Measurements from ENCODE around the gene CRIM1. TPM values are rescaled to one million over a fixed set of nuclear protein-coding genes. Genes with fewer than 3 reads are reported as not detected.

Gene CRIM1
- total and polyA plus RNA-seq, 12 donors = 14.1 to 83.6 (median 54.8) TPM

- no peak for TF ChIP-seq CTCF (IDR thresholded peaks at IDR 0.05)
- whole genome bisulfite sequencing, 2 donors = 65 to 66% methylated on average over 8 of the region's 8 CpGs
- intact Hi-C loops (cut with DNase I) = loop anchor here in 1 of 10 donors (5.0 kb wide), 1 partner anchor 59 kb away; the partner anchor contains the start of gene CRIM1
- Histone ChIP-seq H3K27me3 (no peaks in the 10 kb centered on the region), H3K36me3 (no peaks in the 10 kb centered on the region), H3K4me3 (no peak overlapping the region), H3K4me1 (peaks cover 10 to 100% (median 81%) of the 10 kb centered on the region in 9 donors), H3K9me3 (no peaks in the 10 kb centered on the region), H3K27ac (peak overlapping the region in 2 of 10 donors; percentile 13 to 76)
- DNase-seq (peak in 1 of 2 donors; percentile 22), ATAC-seq (peak in 7 of 8 donors; percentile 28 to 74 (median 50))
Observed at GRCh38 chr2:36416370-36417165, 61.0 kb downstream of the CRIM1 start.

DNA sequence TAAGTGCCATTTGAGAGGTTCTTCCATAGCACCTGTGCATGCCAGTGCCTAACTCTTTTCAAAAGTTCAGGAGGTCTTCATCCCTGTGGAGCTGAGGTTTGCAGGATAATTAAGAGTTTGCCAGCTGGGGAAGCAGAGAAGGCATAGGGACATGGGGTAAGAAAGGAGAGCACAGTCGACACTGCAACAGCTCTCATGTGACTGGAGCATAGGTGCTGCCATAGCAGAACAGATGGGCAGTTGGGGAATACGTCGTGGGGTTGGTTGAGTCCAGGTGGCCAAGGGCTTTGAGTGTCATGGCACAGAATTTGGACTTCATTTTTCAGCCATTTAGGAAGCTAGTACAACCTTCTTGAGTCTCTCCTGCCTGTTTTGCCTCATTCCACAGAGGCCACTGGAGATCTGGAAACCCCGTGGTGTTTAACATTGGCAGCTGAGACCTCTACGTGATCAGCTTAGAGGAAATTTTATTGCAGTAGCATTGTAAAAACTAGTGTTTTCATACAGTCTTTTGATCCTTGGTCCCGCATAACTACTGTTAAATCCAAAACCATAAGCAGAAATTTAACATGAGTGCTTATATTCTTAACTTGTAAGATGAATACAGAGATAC, 65.1 kb downstream of the CRIM1 start:
- 91 to 92% methylated on average over 6 of the region's 6 CpGs for whole genome bisulfite sequencing, 2 donors
- intact Hi-C loops (cut with DNase I) = no loop called here
- no peak for ATAC-seq
- peaks cover 10 to 94% (median 66%) of the 10 kb centered on the region in 9 donors for H3K4me1 ChIP-seq
- H3K27ac ChIP-seq = peak overlapping the region in 1 of 10 donors; percentile 9
- H3K27me3 ChIP-seq = no peaks in the 10 kb centered on the region
- no peak for TF ChIP-seq CTCF (IDR thresholded peaks at IDR 0.05)
- H3K36me3 ChIP-seq = peaks cover 0 to 5% (median 0%) of the 10 kb centered on the region in 9 donors
- no peak overlapping the region for H3K4me3 ChIP-seq
- DNase-seq = no peak
- no peaks in the 10 kb centered on the region for H3K9me3 ChIP-seq

DNA sequence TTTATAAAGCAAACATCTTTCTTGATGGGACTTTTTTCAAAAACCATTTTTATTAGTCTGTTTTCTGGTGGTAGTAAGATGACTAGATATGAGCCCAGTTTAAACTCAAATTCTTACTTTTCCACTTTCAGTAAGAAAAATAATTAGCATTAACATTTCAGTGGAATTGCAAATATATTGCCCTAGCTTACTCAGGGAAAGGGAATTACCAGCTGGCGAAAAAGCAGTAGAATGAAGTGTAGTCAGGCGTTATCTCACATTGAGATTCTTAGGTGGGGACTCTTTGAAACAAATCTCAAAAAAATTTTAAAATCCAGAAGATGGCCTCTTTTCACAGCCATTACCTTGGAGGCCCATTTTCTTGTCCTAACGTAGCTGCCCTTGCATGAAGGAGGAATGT, 65.8 kb downstream of the CRIM1 start:
- Histone ChIP-seq H3K27me3 (no peaks in the 10 kb centered on the region), H3K4me1 (peaks cover 9 to 92% (median 59%) of the 10 kb centered on the region in 9 donors), H3K9me3 (no peaks in the 10 kb centered on the region), H3K4me3 (no peak overlapping the region), H3K27ac (peak overlapping the region in 1 of 10 donors; percentile 2), H3K36me3 (peaks cover 0 to 5% (median 0%) of the 10 kb centered on the region in 9 donors)
- ATAC-seq (no peak), DNase-seq (no peak)
- intact Hi-C loops (cut with DNase I) = no loop called here
- TF ChIP-seq CTCF (IDR thresholded peaks at IDR 0.05) = no peak
- WGBS, 2 donors = 98% methylated on average over 3 of the region's 3 CpGs

- Histone ChIP-seq H3K9me3 (no peaks in the 10 kb centered on the region), H3K27me3 (no peaks in the 10 kb centered on the region), H3K36me3 (peaks cover 0 to 5% (median 0%) of the 10 kb centered on the region in 9 donors), H3K4me3 (no peak overlapping the region), H3K27ac (peak overlapping the region in 3 of 10 donors; percentile 46 to 61 (median 47)), H3K4me1 (peaks cover 2 to 86% (median 42%) of the 10 kb centered on the region in 9 donors)
- WGBS, 2 donors = 86 to 93% methylated on average over 5 of the region's 5 CpGs
- intact Hi-C loops (cut with DNase I) = no loop called here
- no peak for TF ChIP-seq CTCF (IDR thresholded peaks at IDR 0.05)
- DNase-seq = no peak
- ATAC-seq = no peak
Observed at GRCh38 chr2:36423172-36423571, 67.6 kb downstream of the CRIM1 start.
